GOT3 (cell line): ENCODE results near the gene PYM1.
"Not testable (repeated sequence)": the region's sequence is repeated elsewhere in the genome, so short reads cannot be mapped to it uniquely, and the experiment has no call there.

ENCODE experiments used
- DNase-seq: peaks from one replicate; lab custom pipeline; 2025; ENCODE audit warnings: mixed read lengths; lab: John Stamatoyannopoulos, UW

The PYM1 gene

GRCh38 chr12:55908726-55909512, 18.8 kb downstream of the PYM1 start:
- DNase-seq, result no peak

GRCh38 chr12:55906056-55906455, 21.6 kb downstream of the PYM1 start:
- DNase-seq, result no peak

- no peak for DNase-seq
Observed at GRCh38 chr12:55901881-55902490, 25.7 kb downstream of the PYM1 start.

- no peak for DNase-seq
Observed at GRCh38 chr12:55899082-55899481, 28.6 kb downstream of the PYM1 start.

- DNase-seq, result no peak
Observed at GRCh38 chr12:55893723-55894122, 34.0 kb downstream of the PYM1 start.

- DNase-seq, result no peak
Observed at GRCh38 chr12:55891310-55891709, 36.4 kb downstream of the PYM1 start.

GRCh38 chr12:55885113-55885512, 42.6 kb downstream of the PYM1 start:
- no peak for DNase-seq

GRCh38 chr12:55877824-55878223, 49.9 kb downstream of the PYM1 start:
- DNase-seq, result no peak

GRCh38 chr12:55875704-55876467, 51.8 kb downstream of the PYM1 start:
- DNase-seq, result no peak

- no peak for DNase-seq
Observed at GRCh38 chr12:55874443-55874842, 53.3 kb downstream of the PYM1 start.

GRCh38 chr12:55866454-55867004, 61.2 kb downstream of the PYM1 start:
- not testable (repeated sequence) for DNase-seq

- no peak for DNase-seq
Observed at GRCh38 chr12:55865327-55865726, 62.4 kb downstream of the PYM1 start.

GRCh38 chr12:55862931-55863330, 64.8 kb downstream of the PYM1 start:
- DNase-seq, result not testable (repeated sequence)

- DNase-seq, result no peak
Observed at GRCh38 chr12:55862286-55862685, 65.4 kb downstream of the PYM1 start.

- DNase-seq, result no peak
Observed at GRCh38 chr12:55861871-55862270, 65.8 kb downstream of the PYM1 start.

GRCh38 chr12:55861396-55861795, 66.3 kb downstream of the PYM1 start:
- no peak for DNase-seq

GRCh38 chr12:55852740-55853139, 75.0 kb downstream of the PYM1 start:
- DNase-seq, result no peak
